Measurements from ENCODE around the gene ACOXL.
A peak's percentile ranks its signal among the peaks of the same experiment; 100 is the strongest.

The ACOXL gene

DNA sequence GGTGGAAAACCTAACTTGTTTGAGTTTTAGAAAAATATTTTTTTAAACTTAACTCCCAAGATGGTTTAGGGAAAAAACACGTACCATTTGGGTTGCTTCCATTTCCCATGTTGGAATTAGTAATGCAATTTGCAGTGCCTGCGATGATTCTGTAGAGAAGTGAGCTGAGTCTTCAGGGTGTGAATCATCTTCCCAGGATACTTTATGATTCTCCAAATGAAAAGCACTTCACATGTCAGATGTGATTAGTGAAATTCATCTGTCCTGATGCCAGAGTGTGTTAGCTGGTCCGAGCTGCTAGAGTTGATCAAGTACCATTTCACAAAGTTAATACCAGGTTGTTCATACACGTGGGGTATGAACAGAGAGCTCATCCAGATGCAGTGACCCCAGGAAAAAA, 59.1 kb downstream of the ACOXL start:
- Histone ChIP-seq H3K4ac (ENCODE audit: low read depth in 1 of 2, low read length in 2 of 2) (no peak overlapping the region), H2AFZ (ENCODE audit: low read depth, low read length) (no peak overlapping the region), H2AK5ac (ENCODE audit: low read length, severe bottlenecking) (no peak overlapping the region), H4K8ac (ENCODE audit: low read length) (no peak overlapping the region), H3K23ac (ENCODE audit: low read length in 2 of 2) (no peak overlapping the region), H3K4me2 (ENCODE audit: low read length, poor library complexity, severe bottlenecking) (no peak overlapping the region), H4K91ac (ENCODE audit: low read length) (no peak overlapping the region), H3K36me3 (ENCODE audit: control insufficient read depth in 1 of 2, insufficient read depth in 2 of 2, low read depth in 1 of 2, low read length in 2 of 2) (no peaks in the 10 kb centered on the region), H2BK120ac (ENCODE audit: low read depth, low read length) (no peak overlapping the region), H3K27ac (ENCODE audit: low read length, poor library complexity, severe bottlenecking) (no peak overlapping the region), H3K9ac (ENCODE audit: low read length) (no peak overlapping the region), H3K27me3 (ENCODE audit: control insufficient read depth in 1 of 2, insufficient read depth in 1 of 2, low read length in 2 of 2) (peaks cover 72 to 85% of the 10 kb centered on the region in 2 experiments), H2BK15ac (ENCODE audit: low read depth, poor library complexity, severe bottlenecking) (no peak overlapping the region), H2BK5ac (ENCODE audit: low read depth, low read length, poor library complexity, severe bottlenecking) (no peak overlapping the region), H3K79me1 (replicated peaks; ENCODE audit: low read length, poor library complexity, severe bottlenecking) (no peaks in the 10 kb centered on the region), H2BK12ac (ENCODE audit: low read length in 2 of 2) (no peak overlapping the region), H3K4me3 (ENCODE audit: insufficient read depth in 1 of 2, low read depth in 1 of 2, low read length in 2 of 2) (no peak overlapping the region), H3K4me1 (ENCODE audit: control insufficient read depth, insufficient read depth, low read depth, low read length) (no peaks in the 10 kb centered on the region), H3K18ac (ENCODE audit: low read depth in 1 of 2, low read length in 2 of 2) (no peak overlapping the region), H3K14ac (ENCODE audit: low read length in 2 of 2) (no peak overlapping the region), H3K9me3 (ENCODE audit: control insufficient read depth, low read length) (no peaks in the 10 kb centered on the region)
- DNase-seq = no peak
- WGBS = 56% methylated on average over 4 of the region's 4 CpGs

DNA sequence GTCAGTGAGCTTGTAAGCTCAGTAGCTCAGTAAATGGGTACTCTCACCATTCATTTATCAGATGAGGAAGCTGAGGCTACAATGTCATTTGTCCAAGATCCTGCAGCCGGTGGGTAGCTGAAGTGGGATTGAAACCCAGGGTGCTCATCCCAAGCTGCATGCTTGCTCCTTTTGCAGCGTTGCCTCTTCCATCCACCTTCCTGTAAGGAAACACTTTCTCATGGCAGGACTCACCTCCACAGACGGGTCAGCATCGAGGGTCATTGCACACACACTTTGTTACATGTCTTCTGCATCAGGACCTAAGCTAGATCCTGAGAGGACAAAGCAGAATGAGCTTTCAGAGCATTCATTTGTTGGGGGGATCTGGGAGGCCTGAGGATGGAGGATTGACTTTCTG, 60.7 kb downstream of the ACOXL start:
- Histone ChIP-seq H3K27ac (ENCODE audit: low read length, poor library complexity, severe bottlenecking) (no peak overlapping the region), H2AK5ac (ENCODE audit: low read length, severe bottlenecking) (no peak overlapping the region), H3K4me3 (ENCODE audit: insufficient read depth in 1 of 2, low read depth in 1 of 2, low read length in 2 of 2) (no peak overlapping the region), H3K36me3 (ENCODE audit: control insufficient read depth in 1 of 2, insufficient read depth in 2 of 2, low read depth in 1 of 2, low read length in 2 of 2) (no peaks in the 10 kb centered on the region), H3K27me3 (ENCODE audit: control insufficient read depth in 1 of 2, insufficient read depth in 1 of 2, low read length in 2 of 2) (peaks cover 78 to 93% of the 10 kb centered on the region in 2 experiments), H2BK15ac (ENCODE audit: low read depth, poor library complexity, severe bottlenecking) (no peak overlapping the region), H2BK120ac (ENCODE audit: low read depth, low read length) (no peak overlapping the region), H3K4me1 (ENCODE audit: control insufficient read depth, insufficient read depth, low read depth, low read length) (no peaks in the 10 kb centered on the region), H4K91ac (ENCODE audit: low read length) (no peak overlapping the region), H4K8ac (ENCODE audit: low read length) (no peak overlapping the region), H3K4me2 (ENCODE audit: low read length, poor library complexity, severe bottlenecking) (no peak overlapping the region), H3K14ac (ENCODE audit: low read length in 2 of 2) (no peak overlapping the region), H2AFZ (ENCODE audit: low read depth, low read length) (no peak overlapping the region), H3K18ac (ENCODE audit: low read depth in 1 of 2, low read length in 2 of 2) (no peak overlapping the region), H3K9me3 (ENCODE audit: control insufficient read depth, low read length) (no peaks in the 10 kb centered on the region), H3K9ac (ENCODE audit: low read length) (no peak overlapping the region), H2BK12ac (ENCODE audit: low read length in 2 of 2) (no peak overlapping the region), H3K23ac (ENCODE audit: low read length in 2 of 2) (no peak overlapping the region), H2BK5ac (ENCODE audit: low read depth, low read length, poor library complexity, severe bottlenecking) (no peak overlapping the region), H3K79me1 (replicated peaks; ENCODE audit: low read length, poor library complexity, severe bottlenecking) (no peaks in the 10 kb centered on the region), H3K4ac (ENCODE audit: low read depth in 1 of 2, low read length in 2 of 2) (no peak overlapping the region)
- no peak for DNase-seq
- 53% methylated on average over 4 of the region's 4 CpGs for WGBS

DNA sequence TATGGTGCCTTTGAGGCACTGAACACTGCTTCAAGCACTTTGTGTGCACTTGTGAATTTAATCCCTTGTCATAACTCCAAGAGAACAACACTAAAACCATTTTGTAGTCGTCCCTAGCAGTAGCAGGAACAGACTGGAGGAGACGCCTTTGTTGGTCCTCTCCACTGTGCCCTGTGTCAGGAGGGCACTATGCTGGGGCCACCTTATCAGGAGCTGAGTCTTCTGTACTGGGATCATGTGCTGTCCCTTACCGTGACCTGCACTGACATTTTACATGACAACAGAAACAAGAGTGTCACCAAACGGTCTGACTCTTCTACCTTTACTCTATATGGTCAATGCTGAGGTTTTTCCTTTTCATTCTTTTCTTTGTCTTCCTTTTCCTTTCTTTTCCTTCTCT, 62.0 kb downstream of the ACOXL start:
- H3K79me1 ChIP-seq (replicated peaks; ENCODE audit: low read length, poor library complexity, severe bottlenecking) = no peaks in the 10 kb centered on the region
- H3K4me1 ChIP-seq (ENCODE audit: control insufficient read depth, insufficient read depth, low read depth, low read length) = no peaks in the 10 kb centered on the region
- no peak overlapping the region for H2BK5ac ChIP-seq (ENCODE audit: low read depth, low read length, poor library complexity, severe bottlenecking)
- 83% methylated on average over 4 of the region's 4 CpGs for WGBS
- peaks cover 76 to 92% of the 10 kb centered on the region in 2 experiments for H3K27me3 ChIP-seq (ENCODE audit: control insufficient read depth in 1 of 2, insufficient read depth in 1 of 2, low read length in 2 of 2)
- H3K18ac ChIP-seq (ENCODE audit: low read depth in 1 of 2, low read length in 2 of 2) = no peak overlapping the region
- no peak for DNase-seq
- H3K4ac ChIP-seq (ENCODE audit: low read depth in 1 of 2, low read length in 2 of 2) = no peak overlapping the region
- H4K8ac ChIP-seq (ENCODE audit: low read length) = no peak overlapping the region
- H4K91ac ChIP-seq (ENCODE audit: low read length) = no peak overlapping the region
- no peak overlapping the region for H2BK15ac ChIP-seq (ENCODE audit: low read depth, poor library complexity, severe bottlenecking)
- peaks cover 3% of the 10 kb centered on the region for H3K9me3 ChIP-seq (ENCODE audit: control insufficient read depth, low read length)
- no peak overlapping the region for H3K9ac ChIP-seq (ENCODE audit: low read length)
- H2AK5ac ChIP-seq (ENCODE audit: low read length, severe bottlenecking) = no peak overlapping the region
- H3K27ac ChIP-seq (ENCODE audit: low read length, poor library complexity, severe bottlenecking) = no peak overlapping the region
- no peak overlapping the region for H2BK120ac ChIP-seq (ENCODE audit: low read depth, low read length)
- H3K4me3 ChIP-seq (ENCODE audit: insufficient read depth in 1 of 2, low read depth in 1 of 2, low read length in 2 of 2) = no peak overlapping the region
- no peak overlapping the region for H3K23ac ChIP-seq (ENCODE audit: low read length in 2 of 2)
- no peak overlapping the region for H2AFZ ChIP-seq (ENCODE audit: low read depth, low read length)
- no peaks in the 10 kb centered on the region for H3K36me3 ChIP-seq (ENCODE audit: control insufficient read depth in 1 of 2, insufficient read depth in 2 of 2, low read depth in 1 of 2, low read length in 2 of 2)
- H2BK12ac ChIP-seq (ENCODE audit: low read length in 2 of 2) = no peak overlapping the region
- H3K14ac ChIP-seq (ENCODE audit: low read length in 2 of 2) = no peak overlapping the region
- no peak overlapping the region for H3K4me2 ChIP-seq (ENCODE audit: low read length, poor library complexity, severe bottlenecking)

DNA sequence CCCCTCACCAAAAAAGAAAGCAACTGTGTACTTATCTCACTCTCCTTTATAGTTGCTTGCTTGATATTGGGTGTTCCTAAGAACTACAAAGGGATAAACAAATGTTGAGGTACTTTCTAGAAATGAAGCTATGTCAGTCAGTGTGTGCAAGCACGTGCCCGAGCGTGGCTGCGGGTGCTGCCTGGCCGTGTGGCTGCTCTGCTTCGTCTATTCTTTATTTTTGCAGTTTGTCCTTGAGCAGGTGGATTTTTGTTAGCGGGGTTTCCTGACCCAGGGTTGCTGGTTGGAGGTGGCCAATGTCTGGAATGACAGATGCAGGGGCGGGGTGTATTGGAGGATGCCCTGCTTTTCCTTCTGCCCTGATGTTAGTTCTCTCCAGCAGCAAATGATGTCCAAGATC, 62.6 kb downstream of the ACOXL start:
- Histone ChIP-seq H3K79me1 (replicated peaks; ENCODE audit: low read length, poor library complexity, severe bottlenecking) (no peaks in the 10 kb centered on the region), H2BK5ac (ENCODE audit: low read depth, low read length, poor library complexity, severe bottlenecking) (no peak overlapping the region), H2AK5ac (ENCODE audit: low read length, severe bottlenecking) (no peak overlapping the region), H3K27me3 (ENCODE audit: control insufficient read depth in 1 of 2, insufficient read depth in 1 of 2, low read length in 2 of 2) (peaks cover 71 to 92% of the 10 kb centered on the region in 2 experiments), H3K14ac (ENCODE audit: low read length in 2 of 2) (no peak overlapping the region), H3K4me1 (ENCODE audit: control insufficient read depth, insufficient read depth, low read depth, low read length) (no peaks in the 10 kb centered on the region), H3K4me3 (ENCODE audit: insufficient read depth in 1 of 2, low read depth in 1 of 2, low read length in 2 of 2) (peak overlapping the region in 1 of 2 experiments; percentile 2), H3K4ac (ENCODE audit: low read depth in 1 of 2, low read length in 2 of 2) (no peak overlapping the region), H4K8ac (ENCODE audit: low read length) (no peak overlapping the region), H2BK120ac (ENCODE audit: low read depth, low read length) (no peak overlapping the region), H3K9me3 (ENCODE audit: control insufficient read depth, low read length) (peaks cover 9% of the 10 kb centered on the region), H3K9ac (ENCODE audit: low read length) (no peak overlapping the region), H3K27ac (ENCODE audit: low read length, poor library complexity, severe bottlenecking) (no peak overlapping the region), H2BK12ac (ENCODE audit: low read length in 2 of 2) (no peak overlapping the region), H2BK15ac (ENCODE audit: low read depth, poor library complexity, severe bottlenecking) (no peak overlapping the region), H2AFZ (ENCODE audit: low read depth, low read length) (no peak overlapping the region), H4K91ac (ENCODE audit: low read length) (no peak overlapping the region), H3K18ac (ENCODE audit: low read depth in 1 of 2, low read length in 2 of 2) (no peak overlapping the region), H3K36me3 (ENCODE audit: control insufficient read depth in 1 of 2, insufficient read depth in 2 of 2, low read depth in 1 of 2, low read length in 2 of 2) (no peaks in the 10 kb centered on the region), H3K4me2 (ENCODE audit: low read length, poor library complexity, severe bottlenecking) (no peak overlapping the region), H3K23ac (ENCODE audit: low read length in 2 of 2) (no peak overlapping the region)
- 97% methylated on average over 8 of the region's 8 CpGs for WGBS
- no peak for DNase-seq

Data from mesenchymal stem cell (in vitro differentiated cells and primary cell).